ENCODE measurements around the gene CAPN14.

CAPN14 gene
- total RNA-seq: 0 to 2.1 (median 0.63) reads per million in 9 experiments

- H3K4me1 Mint-ChIP-seq (ENCODE audit: low read depth in 2 of 2): peaks cover 0 to 5% of the 10 kb centered on the region in 2 donors
- H3K9me3 Mint-ChIP-seq: no peaks in the 10 kb centered on the region
- H3K4me3 Mint-ChIP-seq: no peak within 1 kb of the TSS
- no peaks in the 10 kb centered on the region for H3K36me3 Mint-ChIP-seq (ENCODE audit: insufficient read depth)
- ATAC-seq (replicated peaks): no peak
- no peak for DNase-seq
- peaks cover 33 to 40% of the 10 kb centered on the region in 2 donors for H3K27me3 Mint-ChIP-seq
- no peak within 1 kb of the TSS for H3K27ac Mint-ChIP-seq
Observed at GRCh38 chr2:31217465-31218200, at the start of gene CAPN14. CAPN14 (minus strand) TSS chr2:31217515; CDS start chr2:31205447, 12,068 bp downstream.

- Mint-ChIP-seq H3K4me3 (no peak overlapping the region), H3K9me3 (no peaks in the 10 kb centered on the region), H3K4me1 (ENCODE audit: low read depth in 2 of 2) (no peaks in the 10 kb centered on the region)
Observed at GRCh38 chr2:31266804-31267203, 49.5 kb upstream of the CAPN14 start.

GRCh38 chr2:31265234-31265633 lies 47.9 kb upstream of the CAPN14 start:
- DNase-seq (no peak), ATAC-seq (replicated peaks) (no peak)
- peaks cover 5% of the 10 kb centered on the region for H3K36me3 Mint-ChIP-seq (ENCODE audit: insufficient read depth)
- H3K4me1 Mint-ChIP-seq (ENCODE audit: low read depth in 2 of 2): no peaks in the 10 kb centered on the region
- H3K9me3 Mint-ChIP-seq: no peaks in the 10 kb centered on the region
- no peak overlapping the region for H3K4me3 Mint-ChIP-seq
- no peak overlapping the region for H3K27ac Mint-ChIP-seq
- no peaks in the 10 kb centered on the region for H3K27me3 Mint-ChIP-seq

More at GRCh38 chr2:31266804-31267203, 49.5 kb upstream of the CAPN14 start:
- H3K36me3 Mint-ChIP-seq (ENCODE audit: insufficient read depth): peaks cover 5% of the 10 kb centered on the region
- no peak overlapping the region for H3K27ac Mint-ChIP-seq
- DNase-seq (no peak), ATAC-seq (replicated peaks) (no peak)
- H3K27me3 Mint-ChIP-seq: no peaks in the 10 kb centered on the region

GRCh38 chr2:31263636-31264190 lies 46.4 kb upstream of the CAPN14 start:
- ATAC-seq (replicated peaks): no peak

GRCh38 chr2:31260870-31261269 lies 43.6 kb upstream of the CAPN14 start:
- Mint-ChIP-seq H3K4me1 (ENCODE audit: low read depth in 2 of 2) (peaks cover 0 to 6% of the 10 kb centered on the region in 2 donors), H3K27ac (no peak overlapping the region), H3K27me3 (no peaks in the 10 kb centered on the region), H3K36me3 (ENCODE audit: insufficient read depth) (no peaks in the 10 kb centered on the region), H3K9me3 (no peaks in the 10 kb centered on the region), H3K4me3 (no peak overlapping the region)
- no peak for DNase-seq
- ATAC-seq (replicated peaks): no peak

More at GRCh38 chr2:31263636-31264190, 46.4 kb upstream of the CAPN14 start:
- no peak for DNase-seq
- Mint-ChIP-seq H3K36me3 (ENCODE audit: insufficient read depth) (peaks cover 5% of the 10 kb centered on the region), H3K4me3 (no peak overlapping the region), H3K27ac (no peak overlapping the region), H3K9me3 (no peaks in the 10 kb centered on the region), H3K27me3 (no peaks in the 10 kb centered on the region), H3K4me1 (ENCODE audit: low read depth in 2 of 2) (no peaks in the 10 kb centered on the region)

GRCh38 chr2:31259075-31259474 lies 41.8 kb upstream of the CAPN14 start:
- Mint-ChIP-seq H3K36me3 (ENCODE audit: insufficient read depth) (no peaks in the 10 kb centered on the region), H3K27ac (no peak overlapping the region), H3K4me3 (no peak overlapping the region), H3K9me3 (no peaks in the 10 kb centered on the region), H3K4me1 (ENCODE audit: low read depth in 2 of 2) (peaks cover 0 to 9% of the 10 kb centered on the region in 2 donors), H3K27me3 (no peaks in the 10 kb centered on the region)
- DNase-seq: no peak
- ATAC-seq (replicated peaks): no peak

GRCh38 chr2:31258351-31258750 lies 41.0 kb upstream of the CAPN14 start:
- no peak for ATAC-seq (replicated peaks)
- Mint-ChIP-seq H3K27me3 (no peaks in the 10 kb centered on the region), H3K9me3 (no peaks in the 10 kb centered on the region), H3K27ac (no peak overlapping the region), H3K4me1 (ENCODE audit: low read depth in 2 of 2) (peaks cover 0 to 9% of the 10 kb centered on the region in 2 donors), H3K4me3 (no peak overlapping the region), H3K36me3 (ENCODE audit: insufficient read depth) (no peaks in the 10 kb centered on the region)
- DNase-seq: no peak

- H3K36me3 Mint-ChIP-seq (ENCODE audit: insufficient read depth): no peaks in the 10 kb centered on the region
- no peaks in the 10 kb centered on the region for H3K9me3 Mint-ChIP-seq
- no peaks in the 10 kb centered on the region for H3K27me3 Mint-ChIP-seq
- peak overlapping the region in 1 of 2 donors; percentile 35 for H3K27ac Mint-ChIP-seq
- DNase-seq (no peak), ATAC-seq (replicated peaks) (no peak)
- peaks cover 0 to 9% of the 10 kb centered on the region in 2 donors for H3K4me1 Mint-ChIP-seq (ENCODE audit: low read depth in 2 of 2)
- peak overlapping the region in 1 of 2 donors; percentile 5 for H3K4me3 Mint-ChIP-seq
Observed at GRCh38 chr2:31256611-31257382, 39.5 kb upstream of the CAPN14 start.

- peaks cover 0 to 9% of the 10 kb centered on the region in 2 donors for H3K4me1 Mint-ChIP-seq (ENCODE audit: low read depth in 2 of 2)
- H3K27me3 Mint-ChIP-seq: no peaks in the 10 kb centered on the region
- H3K4me3 Mint-ChIP-seq: peak overlapping the region in 1 of 2 donors; percentile 5
- no peak overlapping the region for H3K27ac Mint-ChIP-seq
- ATAC-seq (replicated peaks) (no peak), DNase-seq (no peak)
- H3K36me3 Mint-ChIP-seq (ENCODE audit: insufficient read depth): no peaks in the 10 kb centered on the region
- no peaks in the 10 kb centered on the region for H3K9me3 Mint-ChIP-seq
Observed at GRCh38 chr2:31255911-31256571, 38.7 kb upstream of the CAPN14 start.

GRCh38 chr2:31254237-31255203 lies 37.2 kb upstream of the CAPN14 start:
- Mint-ChIP-seq H3K27ac (no peak overlapping the region), H3K4me1 (ENCODE audit: low read depth in 2 of 2) (peaks cover 0 to 9% of the 10 kb centered on the region in 2 donors), H3K9me3 (no peaks in the 10 kb centered on the region), H3K36me3 (ENCODE audit: insufficient read depth) (no peaks in the 10 kb centered on the region), H3K4me3 (no peak overlapping the region), H3K27me3 (no peaks in the 10 kb centered on the region)
- no peak for DNase-seq
- ATAC-seq (replicated peaks): no peak

- no peak for DNase-seq
- Mint-ChIP-seq H3K27ac (peak overlapping the region in 1 of 2 donors; percentile 80), H3K4me3 (no peak overlapping the region), H3K36me3 (ENCODE audit: insufficient read depth) (no peaks in the 10 kb centered on the region), H3K9me3 (no peaks in the 10 kb centered on the region), H3K4me1 (ENCODE audit: low read depth in 2 of 2) (peaks cover 0 to 9% of the 10 kb centered on the region in 2 donors), H3K27me3 (no peaks in the 10 kb centered on the region)
- ATAC-seq (replicated peaks): no peak
Observed at GRCh38 chr2:31253356-31254131, 36.2 kb upstream of the CAPN14 start.

- DNase-seq (no peak), ATAC-seq (replicated peaks) (no peak)
- Mint-ChIP-seq H3K36me3 (ENCODE audit: insufficient read depth) (no peaks in the 10 kb centered on the region), H3K27me3 (no peaks in the 10 kb centered on the region), H3K9me3 (no peaks in the 10 kb centered on the region), H3K27ac (no peak overlapping the region), H3K4me3 (no peak overlapping the region), H3K4me1 (ENCODE audit: low read depth in 2 of 2) (peaks cover 0 to 5% of the 10 kb centered on the region in 2 donors)
Observed at GRCh38 chr2:31251851-31252250, 34.5 kb upstream of the CAPN14 start.
